UCSD-AML1 (cell line): ENCODE measurements around the gene TP53TG5.
A peak's percentile ranks its signal among the peaks of the same experiment; 100 is the strongest.

Experiments
- DNase-seq: peaks from one replicate; lab custom pipeline; 2025; ENCODE audit not compliant: unreplicated experiment; lab: John Stamatoyannopoulos, UW

TP53TG5 gene

DNA sequence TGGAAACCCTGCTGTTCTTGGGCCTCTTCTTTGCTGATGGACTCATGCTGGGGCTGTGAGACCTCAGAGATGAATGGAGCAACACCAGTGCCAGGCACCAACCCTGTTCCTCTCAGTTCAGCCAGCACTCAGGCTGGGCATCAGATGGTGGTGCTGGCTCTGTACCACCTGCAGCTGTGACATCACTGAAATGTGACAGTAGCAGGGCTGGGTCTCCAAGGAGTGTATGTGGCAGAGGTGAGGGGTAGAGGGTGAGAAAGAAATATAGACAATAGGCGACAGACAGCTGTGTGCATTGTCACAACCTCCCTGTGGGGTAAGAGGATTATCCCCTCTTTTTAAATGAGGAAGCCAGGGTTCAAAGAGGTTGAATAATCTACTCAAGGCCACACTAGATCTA is at the start of gene TP53TG5:
TSS of gene TP53TG5 (minus strand) at position 135 of the 400 bp plus-strand sequence. CDS start at position 46, 89 bp downstream.
- DNase-seq: no peak

DNA sequence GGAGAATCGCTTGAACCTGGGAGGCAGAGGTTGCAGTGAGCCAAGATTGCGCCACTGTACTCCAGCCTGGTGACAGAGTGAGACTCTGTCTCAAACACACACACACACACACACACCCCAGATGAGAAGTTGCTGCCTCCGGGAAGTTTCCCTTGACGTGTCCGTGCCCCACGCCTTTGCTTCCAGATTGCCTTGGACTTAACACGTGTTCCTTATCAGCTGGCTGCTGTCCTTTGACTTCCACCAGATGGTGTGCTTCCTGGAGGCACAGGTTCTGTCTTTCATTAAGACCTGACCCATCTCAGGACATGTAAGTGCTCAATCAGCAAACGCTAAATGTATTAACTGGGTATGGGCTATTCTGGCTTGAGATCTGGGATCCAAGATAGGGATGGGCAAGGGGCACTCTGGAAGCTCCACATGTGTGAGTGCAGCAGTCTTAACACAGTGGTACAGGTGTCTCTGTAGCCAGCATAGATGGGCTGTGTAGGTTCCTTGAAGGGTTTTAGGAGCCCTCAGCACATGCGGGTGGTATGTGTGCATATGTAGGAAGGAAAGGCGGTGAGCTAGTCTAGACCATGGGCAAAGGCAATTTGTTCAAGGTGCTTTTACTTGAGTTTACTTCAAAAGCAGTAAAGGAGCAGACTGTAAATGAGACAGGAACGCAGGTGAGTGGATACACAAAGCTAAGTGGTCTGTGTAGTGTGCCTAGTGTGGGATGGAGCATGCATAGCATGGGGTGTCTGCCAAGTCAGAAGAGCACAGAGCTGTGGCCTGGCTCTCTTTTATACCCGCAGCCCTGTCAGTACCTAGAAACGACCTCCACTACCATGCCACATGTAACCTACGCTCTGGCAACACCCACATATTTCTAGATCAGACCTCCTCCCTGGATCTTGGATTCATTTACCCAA is 49.4 kb upstream of the TP53TG5 start:
- DNase-seq: no peak

DNA sequence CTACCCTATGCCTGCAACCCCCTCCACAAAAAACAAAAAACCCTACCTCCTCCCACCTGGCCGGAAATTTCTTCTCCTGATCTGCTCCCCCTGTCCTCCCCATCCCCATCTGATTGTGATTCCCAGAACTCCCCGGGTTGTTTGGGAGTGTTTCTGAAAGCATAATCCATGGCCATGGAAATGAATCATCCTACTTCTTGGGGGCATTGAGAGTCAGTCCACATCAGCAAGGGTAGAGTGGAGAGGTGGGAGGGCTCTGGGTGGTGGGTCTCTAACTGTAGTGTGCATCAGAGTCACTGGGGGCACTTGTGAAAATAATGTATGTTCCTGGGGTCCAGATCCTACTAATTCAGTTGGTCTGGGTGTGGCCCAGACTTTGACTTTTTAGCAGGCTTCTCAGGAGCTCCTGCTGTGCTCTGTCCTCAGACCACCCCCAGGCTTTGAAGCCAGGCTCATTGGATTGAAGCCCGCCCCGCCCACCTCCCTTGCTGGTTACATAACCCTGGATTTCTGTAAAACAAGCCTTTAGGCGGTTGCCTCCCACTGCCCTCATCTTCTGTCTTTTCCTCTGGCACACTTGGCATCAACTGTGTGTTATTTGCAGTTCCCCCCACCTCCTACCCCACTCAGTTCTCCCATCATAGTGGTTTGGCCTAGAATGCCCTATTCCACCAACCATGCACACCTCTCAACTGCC is 48.3 kb upstream of the TP53TG5 start:
- DNase-seq: no peak

DNA sequence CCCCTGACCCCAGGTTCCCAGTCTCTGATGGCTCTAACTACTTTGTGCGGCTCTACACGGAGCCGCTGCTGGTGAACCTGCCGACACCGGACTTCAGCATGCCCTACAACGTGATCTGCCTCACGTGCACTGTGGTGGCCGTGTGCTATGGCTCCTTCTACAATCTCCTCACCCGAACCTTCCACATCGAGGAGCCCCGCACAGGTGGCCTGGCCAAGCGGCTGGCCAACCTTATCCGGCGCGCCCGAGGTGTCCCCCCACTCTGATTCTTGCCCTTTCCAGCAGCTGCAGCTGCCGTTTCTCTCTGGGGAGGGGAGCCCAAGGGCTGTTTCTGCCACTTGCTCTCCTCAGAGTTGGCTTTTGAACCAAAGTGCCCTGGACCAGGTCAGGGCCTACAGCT is 47.4 kb upstream of the TP53TG5 start:
- DNase-seq: no peak

DNA sequence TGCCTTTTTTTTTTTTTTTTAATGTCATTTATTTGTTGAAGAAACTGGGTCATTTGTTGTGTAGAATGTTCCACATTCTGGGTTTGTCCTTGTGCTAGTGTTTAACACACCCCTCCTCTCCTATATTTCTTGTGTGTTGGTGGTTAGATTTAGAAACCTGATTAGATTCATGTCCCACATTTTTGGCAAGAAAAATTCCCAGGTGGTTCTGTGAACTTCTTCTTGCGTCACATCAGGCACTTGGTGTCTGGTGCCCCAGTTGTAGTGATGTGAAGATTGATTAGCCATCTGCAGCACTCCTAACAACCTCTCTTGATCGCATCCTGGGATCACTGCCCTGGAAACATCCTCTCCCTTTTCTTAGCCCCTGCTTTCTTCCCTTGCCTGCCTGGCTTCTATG is 45.6 kb upstream of the TP53TG5 start:
- no peak for DNase-seq

DNA sequence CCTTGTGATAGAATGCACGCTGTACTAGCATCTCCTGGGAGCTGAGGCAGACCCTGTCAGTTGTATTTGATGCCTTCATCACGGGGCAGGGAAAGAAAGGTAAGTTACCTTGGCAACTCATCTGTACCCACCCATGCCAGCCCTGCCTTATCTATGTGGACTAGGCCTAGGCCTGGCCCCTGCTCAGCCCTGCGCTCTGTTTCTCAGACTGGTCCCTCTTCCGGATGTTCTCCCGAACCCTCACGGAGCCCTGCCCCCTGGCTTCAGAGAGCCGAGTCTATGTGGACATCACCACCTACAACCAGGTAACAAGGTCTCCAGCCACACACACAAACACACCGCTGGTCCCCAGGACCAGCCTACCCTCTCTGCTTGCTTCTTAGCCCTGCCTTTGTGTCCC is 42.0 kb upstream of the TP53TG5 start:
- no peak for DNase-seq

DNA sequence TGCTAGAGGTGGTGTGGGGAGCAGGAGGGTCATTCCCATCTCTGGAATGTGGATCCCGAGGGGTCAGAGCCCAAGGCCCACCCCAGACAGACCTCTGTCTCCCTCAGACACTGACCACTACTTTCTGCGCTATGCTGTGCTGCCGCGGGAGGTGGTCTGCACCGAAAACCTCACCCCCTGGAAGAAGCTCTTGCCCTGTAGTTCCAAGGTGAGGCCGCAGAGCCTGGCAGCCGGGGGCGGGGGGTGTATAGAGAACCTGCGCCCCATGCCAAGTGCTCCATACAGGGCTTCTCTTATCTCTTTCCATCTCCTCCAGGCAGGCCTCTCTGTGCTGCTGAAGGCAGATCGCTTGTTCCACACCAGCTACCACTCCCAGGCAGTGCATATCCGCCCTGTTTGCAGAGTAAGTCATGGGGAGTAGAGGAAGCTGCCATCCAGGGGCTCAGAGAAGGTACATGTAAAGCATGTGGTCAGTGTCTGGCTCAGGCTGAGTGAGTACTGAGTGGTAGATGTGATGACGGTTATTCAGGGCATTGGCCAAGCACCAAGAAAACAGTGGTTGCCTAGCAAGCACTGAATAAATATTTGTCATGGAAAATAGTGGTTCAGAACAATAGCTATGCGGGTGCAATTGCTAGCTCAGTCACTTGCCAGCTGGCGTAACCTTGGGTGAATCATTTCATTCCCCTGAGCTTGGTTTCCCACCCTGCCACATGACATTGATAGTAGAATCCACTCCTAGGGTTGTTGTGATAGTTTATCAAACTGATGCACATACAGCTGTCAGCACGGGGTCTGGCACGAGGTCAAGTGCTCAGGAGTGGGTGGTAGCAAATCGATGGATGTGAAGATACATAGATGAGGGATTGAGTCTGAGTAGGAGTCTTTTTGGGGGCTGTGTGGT is 41.3 kb upstream of the TP53TG5 start:
- DNase-seq: no peak

DNA sequence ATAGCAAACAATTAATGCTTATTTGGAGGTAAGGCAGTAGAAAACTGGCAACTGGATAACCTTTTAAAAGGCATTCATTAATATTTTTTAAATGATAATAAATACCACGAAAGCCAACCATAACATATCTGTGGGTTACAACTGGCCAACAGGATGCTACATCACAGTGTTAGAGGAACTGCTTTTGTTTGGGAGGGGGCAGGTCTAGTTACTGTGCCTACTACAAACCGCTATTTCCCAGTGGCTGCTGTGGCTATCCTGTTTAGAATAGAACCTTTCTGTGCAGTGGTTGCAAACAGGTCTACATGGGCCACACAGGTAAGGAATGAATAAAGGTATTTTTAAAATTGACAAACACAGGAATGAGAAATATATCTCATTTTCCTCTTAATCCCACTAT is 38.8 kb upstream of the TP53TG5 start:
- DNase-seq: no peak

DNA sequence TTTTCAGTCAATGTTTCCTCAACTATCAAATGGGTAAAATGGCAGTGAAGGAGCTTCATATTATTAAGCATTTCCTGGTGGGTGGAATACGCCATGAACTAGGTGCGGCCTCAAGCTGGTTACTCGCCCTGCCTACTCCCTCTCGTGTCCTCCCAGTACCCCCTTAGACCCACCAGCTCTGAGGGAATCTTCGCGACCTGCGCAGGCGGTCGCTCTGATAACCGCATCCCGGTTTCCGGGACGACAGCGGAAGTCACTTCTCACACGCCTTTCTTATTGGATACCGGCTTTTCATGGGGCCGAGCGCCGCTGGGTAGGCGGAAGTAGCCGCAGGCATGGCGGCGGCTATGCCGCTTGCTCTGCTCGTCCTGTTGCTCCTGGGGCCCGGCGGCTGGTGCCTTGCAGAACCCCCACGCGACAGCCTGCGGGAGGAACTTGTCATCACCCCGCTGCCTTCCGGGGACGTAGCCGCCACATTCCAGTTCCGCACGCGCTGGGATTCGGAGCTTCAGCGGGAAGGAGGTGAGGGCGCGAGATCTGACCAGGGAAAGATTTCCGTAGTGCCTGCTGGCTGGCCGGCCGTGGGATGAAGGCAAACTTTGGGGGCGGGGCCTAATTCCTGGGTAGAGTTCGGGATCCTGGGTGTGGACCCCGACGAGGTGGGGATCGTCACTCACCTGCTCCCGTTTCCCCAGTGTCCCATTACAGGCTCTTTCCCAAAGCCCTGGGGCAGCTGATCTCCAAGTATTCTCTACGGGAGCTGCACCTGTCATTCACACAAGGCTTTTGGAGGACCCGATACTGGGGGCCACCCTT is 37.9 kb upstream of the TP53TG5 start, which contains the start of gene PIGT:
TSS of gene PIGT (plus strand) at position 320 of the 816 bp plus-strand sequence. CDS start at position 336, 16 bp downstream.
- peak; percentile 87 for DNase-seq

DNA sequence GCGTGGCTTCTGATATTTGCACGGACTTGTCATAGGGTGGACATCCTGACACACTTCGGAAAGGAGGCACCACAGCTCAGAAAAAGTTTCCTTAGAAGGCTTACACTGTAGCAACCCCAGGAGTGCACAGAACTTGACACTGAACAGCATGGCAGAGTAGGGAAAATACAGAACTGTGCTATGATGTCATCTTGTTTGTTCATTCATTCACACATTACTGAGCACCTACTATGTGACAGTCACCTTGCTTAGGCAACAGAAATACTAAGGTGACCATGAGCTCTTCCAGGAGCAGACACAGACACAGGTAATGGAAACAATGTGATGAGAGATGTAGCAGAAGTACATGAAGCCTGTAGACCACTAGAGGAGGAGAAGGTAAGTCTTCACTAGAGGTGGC is 35.4 kb upstream of the TP53TG5 start:
- DNase-seq: no peak

DNA sequence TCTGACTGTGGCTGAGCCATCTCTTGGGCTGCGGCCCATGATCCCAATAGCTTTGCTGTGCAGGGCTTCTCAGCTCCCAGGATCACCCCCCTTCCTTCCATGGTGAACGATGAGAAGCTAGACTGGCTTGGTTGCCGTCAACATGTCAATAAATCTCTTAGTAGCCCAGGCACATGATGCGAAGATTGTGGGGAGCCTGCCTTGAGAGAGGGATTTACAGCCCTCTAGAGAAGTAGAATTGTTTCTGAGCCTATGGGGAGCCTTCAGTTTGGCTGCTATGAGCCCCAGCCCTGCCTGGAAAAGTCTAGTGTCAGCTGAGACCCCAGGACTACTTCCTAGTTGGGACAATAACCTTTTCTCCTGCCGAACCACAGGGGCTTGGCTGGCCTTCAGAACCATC is 34.5 kb upstream of the TP53TG5 start:
- no peak for DNase-seq

DNA sequence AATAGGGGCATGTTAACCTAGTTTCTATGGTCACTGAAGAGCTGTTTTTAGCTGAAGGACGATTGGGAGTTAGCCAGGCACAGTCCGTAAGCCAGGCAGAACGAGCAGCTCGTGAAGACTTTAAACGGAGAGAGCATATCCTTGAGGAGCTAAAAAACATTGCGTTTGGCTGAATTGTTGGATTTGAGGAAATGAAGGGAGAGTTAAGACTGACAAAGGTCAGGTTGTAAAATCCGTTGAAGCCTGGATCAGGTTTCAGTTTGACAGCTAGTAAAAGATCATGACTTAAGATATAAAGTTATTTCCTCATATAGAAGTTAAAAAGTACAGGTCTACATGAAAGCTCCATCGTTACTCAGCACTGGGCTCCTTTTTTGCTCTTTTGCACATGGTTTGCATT is 32.8 kb upstream of the TP53TG5 start:
- no peak for DNase-seq

DNA sequence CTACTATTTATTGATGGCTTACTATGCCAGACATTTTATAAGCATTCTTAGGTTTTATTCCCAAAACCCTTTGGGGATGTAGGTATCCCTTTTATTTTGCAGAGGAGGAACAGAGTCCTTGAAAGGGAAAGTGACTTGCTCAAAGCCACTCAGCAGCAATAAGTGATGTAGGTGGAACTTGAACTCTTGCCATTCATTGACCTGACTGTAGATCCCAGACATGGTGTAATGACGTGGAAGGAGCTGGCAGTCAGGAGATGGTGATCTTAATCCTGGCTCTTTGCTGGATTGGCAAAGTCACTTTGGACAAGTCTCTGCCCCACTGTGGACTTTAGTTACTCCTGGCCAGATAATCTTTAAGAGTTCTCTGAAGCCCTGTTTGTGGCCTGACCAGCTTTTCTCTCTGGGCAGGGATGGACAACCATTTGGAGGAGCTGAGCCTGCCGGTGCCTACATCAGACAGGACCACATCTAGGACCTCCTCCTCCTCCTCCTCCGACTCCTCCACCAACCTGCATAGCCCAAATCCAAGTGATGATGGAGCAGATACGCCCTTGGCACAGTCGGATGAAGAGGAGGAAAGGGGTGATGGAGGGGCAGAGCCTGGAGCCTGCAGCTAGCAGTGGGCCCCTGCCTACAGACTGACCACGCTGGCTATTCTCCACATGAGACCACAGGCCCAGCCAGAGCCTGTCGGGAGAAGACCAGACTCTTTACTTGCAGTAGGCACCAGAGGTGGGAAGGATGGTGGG is 31.6 kb upstream of the TP53TG5 start:
- no peak for DNase-seq

DNA sequence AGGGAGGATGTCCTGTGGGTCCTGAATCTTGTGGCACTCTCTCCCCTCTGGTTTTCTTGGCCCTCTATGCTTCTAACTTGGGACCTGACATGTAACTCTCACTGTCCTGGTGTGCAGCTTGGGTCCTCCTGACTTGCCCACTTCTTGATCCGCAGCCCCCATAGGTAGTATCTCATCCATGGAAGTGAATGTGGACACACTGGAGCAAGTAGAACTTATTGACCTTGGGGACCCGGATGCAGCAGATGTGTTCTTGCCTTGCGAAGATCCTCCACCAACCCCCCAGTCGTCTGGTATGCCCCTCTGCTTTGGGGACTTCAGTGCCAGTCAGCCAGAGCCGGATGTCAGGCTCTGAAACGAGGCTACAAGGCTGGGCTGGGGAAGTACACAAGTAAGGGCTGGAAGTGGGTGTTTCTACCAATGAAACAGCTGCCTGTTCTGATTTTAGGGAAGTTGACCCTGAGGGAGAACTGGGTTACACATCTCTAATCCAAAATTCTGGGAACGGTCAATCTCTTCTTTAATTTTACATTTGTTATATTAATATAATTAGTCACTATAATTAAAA is 30.6 kb upstream of the TP53TG5 start:
- peak; percentile 58 for DNase-seq

DNA sequence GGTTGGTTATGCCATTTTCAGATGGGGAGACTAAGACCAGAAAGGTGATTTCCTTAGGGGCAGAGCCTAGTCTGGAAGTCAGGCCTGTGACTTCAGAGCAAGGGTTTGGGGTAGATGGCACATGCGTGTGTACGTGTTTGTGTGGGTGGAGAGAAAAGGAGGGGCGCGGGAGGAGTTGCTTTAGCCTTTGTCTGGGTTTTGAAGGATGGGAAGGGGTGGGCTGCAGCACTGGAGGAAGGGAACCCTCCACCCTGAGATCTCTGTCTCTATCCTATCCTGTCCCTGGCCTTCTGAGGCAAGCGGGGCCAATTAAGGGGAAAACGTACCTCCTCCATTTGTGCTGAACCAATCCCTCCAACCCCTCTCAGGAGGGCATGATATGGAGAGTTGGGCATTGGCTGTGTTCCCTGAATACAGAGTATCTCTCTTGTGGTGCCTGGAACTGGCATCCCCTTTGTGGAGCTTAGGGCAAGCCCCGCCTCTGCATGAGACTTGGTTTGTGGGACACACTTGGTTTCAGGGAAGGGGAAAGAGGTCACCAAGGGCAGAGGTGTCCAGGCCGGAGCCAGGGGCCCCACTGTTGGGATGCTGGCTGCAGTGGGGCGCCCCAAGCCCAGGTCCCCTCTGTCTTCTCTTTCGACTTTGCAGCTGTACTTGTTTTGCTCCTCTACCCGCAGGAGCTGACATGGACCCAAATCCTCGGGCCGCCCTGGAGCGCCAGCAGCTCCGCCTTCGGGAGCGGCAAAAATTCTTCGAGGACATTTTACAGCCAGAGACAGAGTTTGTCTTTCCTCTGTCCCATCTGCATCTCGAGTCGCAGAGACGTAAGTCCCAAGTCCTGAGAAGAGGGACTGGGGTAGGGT is 29.9 kb upstream of the TP53TG5 start, which contains the start of gene DBNDD2:
TSS of gene DBNDD2 (plus strand) at position 507 of the 863 bp plus-strand sequence. CDS start at position 686, 179 bp downstream.
- DNase-seq: no peak

DNA sequence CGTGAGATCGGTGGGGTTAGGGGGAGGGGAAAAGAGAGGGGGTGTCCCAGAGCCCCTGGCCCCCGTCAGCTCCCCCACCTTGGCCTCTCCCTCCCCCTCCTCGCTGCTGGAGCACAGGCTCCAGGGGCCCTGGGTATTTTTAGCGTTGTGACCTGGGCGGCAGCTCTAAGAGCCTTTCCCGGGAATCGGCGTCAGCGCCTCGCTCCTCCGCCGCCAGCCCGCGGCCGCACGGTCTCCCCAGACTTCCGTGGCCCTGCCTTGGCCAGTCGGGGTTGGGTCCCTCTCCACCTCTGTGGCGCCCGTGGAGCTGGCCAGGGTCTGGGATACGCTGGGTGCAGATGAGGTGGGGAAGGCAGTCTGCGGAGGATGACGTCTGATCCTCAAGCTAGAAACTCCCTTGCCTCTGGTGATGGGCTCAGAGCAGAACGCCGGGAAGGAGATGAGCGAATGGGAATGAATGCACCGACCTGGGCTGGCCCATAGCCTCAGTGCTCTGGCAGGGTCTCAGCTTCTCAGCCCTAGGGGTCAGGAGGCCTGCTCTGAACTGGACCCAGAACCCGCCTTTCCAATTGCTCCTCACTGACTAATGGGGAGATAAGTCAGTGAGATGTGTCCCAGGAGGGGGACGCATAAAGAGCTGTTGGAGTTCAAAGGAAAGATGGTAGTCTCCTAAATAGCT is 29.1 kb upstream of the TP53TG5 start:
- DNase-seq: no peak

DNA sequence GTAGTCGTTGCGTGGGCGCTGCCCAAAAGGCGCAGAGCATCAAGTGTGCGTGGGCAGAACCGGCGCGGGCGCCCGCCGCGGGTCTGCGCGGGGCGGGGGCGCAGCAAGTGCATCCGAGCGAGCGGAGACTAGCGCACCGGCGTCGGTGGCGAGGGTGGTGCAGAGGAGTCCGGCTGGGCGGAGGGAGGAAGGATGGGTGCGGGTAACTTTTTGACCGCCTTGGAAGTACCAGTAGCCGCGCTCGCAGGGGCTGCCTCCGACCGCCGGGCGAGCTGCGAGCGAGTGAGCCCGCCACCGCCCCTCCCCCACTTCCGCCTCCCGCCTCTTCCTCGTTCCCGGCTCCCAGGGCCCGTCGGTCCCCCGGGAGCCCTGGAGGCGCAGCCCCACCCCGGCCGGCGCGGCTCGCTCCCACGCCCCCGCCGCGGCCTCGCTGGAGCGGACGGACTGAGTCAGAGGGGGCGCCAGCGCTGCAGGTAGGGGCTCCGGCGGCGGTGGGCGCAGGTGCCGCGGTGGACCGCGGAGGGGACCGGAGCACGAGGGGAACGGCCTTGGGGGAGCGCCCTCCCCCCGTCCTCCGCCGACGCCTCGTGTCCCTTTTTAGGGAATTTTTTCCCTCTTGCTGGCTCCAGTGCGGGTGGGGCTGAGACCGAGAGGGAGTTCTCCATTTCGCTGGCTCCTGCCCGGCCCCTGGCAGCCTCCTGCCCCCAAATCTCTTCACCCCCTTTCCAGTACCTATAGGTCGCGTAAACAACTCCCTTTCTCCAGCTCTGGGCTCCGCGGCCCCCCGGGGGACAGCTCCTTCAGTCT is 28.3 kb upstream of the TP53TG5 start:
- peak; percentile 59 for DNase-seq
